ENCODE results near the gene RIMOC1. TPM values are rescaled to one million over a fixed set of nuclear protein-coding genes. Genes with fewer than 3 reads are reported as not detected.

Gene RIMOC1
- total RNA-seq, 1 donor from 2014 or later: 28.2 TPM

DNA sequence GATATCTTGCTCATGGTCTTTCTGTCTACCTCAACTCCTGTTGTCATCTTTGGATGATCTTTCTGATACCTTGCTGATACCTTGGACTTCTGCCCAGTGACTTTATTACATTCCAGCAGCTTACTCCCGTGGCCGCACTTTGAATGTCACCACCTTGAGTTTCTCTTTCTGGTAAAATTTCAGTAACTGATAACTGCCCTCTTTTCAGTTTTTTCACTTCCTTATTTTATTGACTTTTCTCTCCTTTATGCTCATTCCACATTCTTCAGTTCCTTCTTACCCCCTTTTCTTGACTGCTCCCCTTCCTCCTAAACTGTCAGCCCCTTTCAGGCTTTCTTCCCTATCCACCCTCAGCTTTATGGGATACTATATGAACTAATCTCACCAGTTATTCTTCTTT is 14.0 kb downstream of the RIMOC1 start:
- H3K36me3 ChIP-seq: peaks cover 80% of the 10 kb centered on the region

DNA sequence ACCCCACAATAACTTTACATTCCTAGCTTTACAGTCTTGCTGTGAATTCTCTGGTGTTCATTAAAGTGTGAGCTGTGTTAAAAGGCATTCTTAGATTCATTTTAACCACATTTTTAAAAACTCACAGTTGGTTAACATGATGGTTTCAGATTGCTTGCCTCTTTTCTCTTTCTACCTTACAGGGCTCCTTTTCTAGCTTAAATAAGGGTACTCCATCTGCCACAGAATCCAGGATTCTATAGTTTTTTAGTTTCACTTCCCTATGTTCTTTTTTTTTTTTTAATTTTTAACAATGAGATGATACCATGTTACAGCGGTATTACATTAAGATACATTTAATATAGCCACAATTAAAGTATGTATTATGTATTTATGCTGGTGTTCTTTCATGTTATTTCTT is 17.0 kb downstream of the RIMOC1 start:
- DNase-seq: no peak
- Histone ChIP-seq H3K9me3 (no peaks in the 10 kb centered on the region), H3K4me1 (peaks cover 5% of the 10 kb centered on the region), H3K27ac (no peak overlapping the region), H3K27me3 (no peaks in the 10 kb centered on the region), H3K4me3 (no peak overlapping the region), H3K36me3 (peaks cover 56% of the 10 kb centered on the region)
- no peak for ATAC-seq
- intact Hi-C loops (cut with DNase I): no loop called here
- TF ChIP-seq, protein P1, sequence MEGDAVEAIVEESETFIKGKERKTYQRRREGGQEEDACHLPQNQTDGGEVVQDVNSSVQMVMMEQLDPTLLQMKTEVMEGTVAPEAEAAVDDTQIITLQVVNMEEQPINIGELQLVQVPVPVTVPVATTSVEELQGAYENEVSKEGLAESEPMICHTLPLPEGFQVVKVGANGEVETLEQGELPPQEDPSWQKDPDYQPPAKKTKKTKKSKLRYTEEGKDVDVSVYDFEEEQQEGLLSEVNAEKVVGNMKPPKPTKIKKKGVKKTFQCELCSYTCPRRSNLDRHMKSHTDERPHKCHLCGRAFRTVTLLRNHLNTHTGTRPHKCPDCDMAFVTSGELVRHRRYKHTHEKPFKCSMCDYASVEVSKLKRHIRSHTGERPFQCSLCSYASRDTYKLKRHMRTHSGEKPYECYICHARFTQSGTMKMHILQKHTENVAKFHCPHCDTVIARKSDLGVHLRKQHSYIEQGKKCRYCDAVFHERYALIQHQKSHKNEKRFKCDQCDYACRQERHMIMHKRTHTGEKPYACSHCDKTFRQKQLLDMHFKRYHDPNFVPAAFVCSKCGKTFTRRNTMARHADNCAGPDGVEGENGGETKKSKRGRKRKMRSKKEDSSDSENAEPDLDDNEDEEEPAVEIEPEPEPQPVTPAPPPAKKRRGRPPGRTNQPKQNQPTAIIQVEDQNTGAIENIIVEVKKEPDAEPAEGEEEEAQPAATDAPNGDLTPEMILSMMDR (IDR thresholded peaks at IDR 0.05): no peak

More for the DNA sequence above, 14.0 kb downstream of the RIMOC1 start:
- Histone ChIP-seq H3K27ac (no peak overlapping the region), H3K4me1 (no peaks in the 10 kb centered on the region), H3K27me3 (no peaks in the 10 kb centered on the region), H3K9me3 (no peaks in the 10 kb centered on the region), H3K4me3 (no peak overlapping the region)
- ATAC-seq (no peak), DNase-seq (no peak)
- intact Hi-C loops (cut with DNase I): no loop called here
- TF ChIP-seq, protein P1 (IDR thresholded peaks at IDR 0.05): no peak

DNA sequence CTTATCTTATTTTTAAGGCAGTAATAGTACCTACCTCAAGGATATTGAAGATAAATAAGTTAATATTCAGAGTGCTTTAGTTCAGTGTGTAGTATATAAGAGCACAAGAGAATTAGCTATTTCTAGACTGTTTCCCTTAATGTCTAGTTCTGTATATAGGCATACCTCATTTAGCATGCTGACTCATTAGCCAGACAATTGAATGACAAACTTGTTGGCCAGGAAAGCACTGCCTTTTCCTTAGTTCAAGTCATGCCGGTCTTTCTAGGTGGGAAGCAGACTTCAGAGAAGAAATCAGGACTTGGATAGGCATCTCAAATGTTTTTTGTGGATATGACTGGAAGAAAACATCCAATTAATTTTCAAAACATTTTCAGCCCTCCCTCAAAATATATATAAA is 17.7 kb downstream of the RIMOC1 start:
- H3K27me3 ChIP-seq: no peaks in the 10 kb centered on the region
- no peak overlapping the region for H3K4me3 ChIP-seq
- intact Hi-C loops (cut with DNase I): no loop called here
- H3K9me3 ChIP-seq: no peaks in the 10 kb centered on the region
- peaks cover 5% of the 10 kb centered on the region for H3K4me1 ChIP-seq
- DNase-seq (no peak), ATAC-seq (no peak)
- H3K36me3 ChIP-seq: peaks cover 49% of the 10 kb centered on the region
- H3K27ac ChIP-seq: no peak overlapping the region
- TF ChIP-seq, protein P1 (IDR thresholded peaks at IDR 0.05): no peak

DNA sequence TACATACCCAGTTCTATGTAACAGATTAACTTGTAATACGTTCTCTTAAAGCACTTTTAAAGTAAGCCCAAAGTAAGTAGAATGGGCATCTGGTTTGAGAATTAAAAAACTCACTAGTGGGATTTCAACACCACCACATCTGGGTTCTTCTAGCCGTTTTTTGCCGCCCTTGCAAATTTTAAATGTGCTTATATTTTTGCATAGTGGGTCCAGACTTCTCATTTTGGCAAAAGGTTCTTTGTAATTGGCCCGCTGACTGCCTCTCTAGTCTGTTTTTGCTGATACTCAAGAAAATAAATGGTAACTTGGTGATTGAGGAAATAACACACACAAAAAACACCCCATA is 20.4 kb downstream of the RIMOC1 start:
- intact Hi-C loops (cut with DNase I): no loop called here
- Histone ChIP-seq H3K27me3 (no peaks in the 10 kb centered on the region), H3K9me3 (no peaks in the 10 kb centered on the region), H3K27ac (peak overlapping the region; percentile 98), H3K4me1 (peaks cover 5% of the 10 kb centered on the region), H3K4me3 (peak overlapping the region; percentile 78), H3K36me3 (peaks cover 23% of the 10 kb centered on the region)
- no peak for DNase-seq
- no peak for ATAC-seq
- TF ChIP-seq, protein P1 (IDR thresholded peaks at IDR 0.05): no peak

DNA sequence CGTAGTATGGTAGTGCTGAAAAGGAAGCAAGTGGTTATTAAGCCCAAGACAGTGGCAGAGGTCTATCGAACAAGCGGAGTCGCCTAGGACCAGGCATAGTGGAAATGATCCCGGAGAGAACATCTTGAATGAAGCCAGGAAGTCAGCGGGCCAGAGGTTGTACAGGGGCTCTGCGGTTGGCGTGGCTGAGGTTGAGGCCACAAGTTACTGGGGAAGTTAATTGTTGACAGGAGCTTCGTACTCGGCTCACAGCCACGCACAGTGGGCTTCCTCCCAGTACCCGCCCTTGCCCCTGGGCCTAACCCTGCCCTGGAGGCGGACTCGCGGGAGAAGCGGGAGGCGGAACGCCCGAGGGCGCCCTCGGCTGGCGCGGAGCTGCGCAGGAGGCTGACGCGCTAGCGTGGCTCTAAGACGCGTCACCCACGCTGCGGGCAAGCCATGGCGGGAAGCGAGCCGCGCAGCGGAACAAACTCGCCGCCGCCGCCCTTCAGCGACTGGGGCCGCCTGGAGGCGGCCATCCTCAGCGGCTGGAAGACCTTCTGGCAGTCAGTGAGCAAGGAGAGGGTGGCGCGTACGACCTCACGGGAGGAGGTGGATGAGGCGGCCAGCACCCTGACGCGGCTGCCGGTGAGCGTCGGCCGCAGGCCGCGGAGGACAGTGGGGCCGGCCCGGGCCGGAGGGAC is 20.9 kb downstream of the RIMOC1 start, which contains the start of gene FBXO4:
Gene FBXO4 (plus strand): TSS at position 410 of the 683 bp plus-strand sequence. CDS start 29 bp downstream, at position 439.
- H3K36me3 ChIP-seq: peaks cover 23% of the 10 kb centered on the region
- peak; percentile 95 for DNase-seq
- H3K4me3 ChIP-seq: peak within 1 kb of the TSS; percentile 78
- H3K27me3 ChIP-seq: no peaks in the 10 kb centered on the region
- peak within 1 kb of the TSS; percentile 98 for H3K27ac ChIP-seq
- intact Hi-C loops (cut with DNase I): no loop called here
- H3K9me3 ChIP-seq: no peaks in the 10 kb centered on the region
- TF ChIP-seq, protein P1 (IDR thresholded peaks at IDR 0.05): peak; percentile 67
- ATAC-seq: peak; percentile 100
- peaks cover 5% of the 10 kb centered on the region for H3K4me1 ChIP-seq

Measured in upper lobe of right lung (tissue), 1 donor.